CD14-positive monocyte (primary cell): ENCODE data around the gene FAM83G. TPM values are rescaled to one million over a fixed set of nuclear protein-coding genes. Genes with fewer than 3 reads are reported as not detected.
"Not testable (repeated sequence)": the region's sequence is repeated elsewhere in the genome, so short reads cannot be mapped to it uniquely, and the experiment has no call there.

Experiments
- DNase-seq, 3 donors: peaks; one replicate each; pipeline ENCODE4 v3.0.0-alpha.2; 2011 to 2022
- H2AFZ ChIP-seq: 2 replicates; pipeline ENCODE4 v1.6.0; 2012; ENCODE audit warnings: mild to moderate bottlenecking, low read depth, low read length, inconsistent platforms; ENCODE audit not compliant: insufficient read depth, poor library complexity, severe bottlenecking
- H3K27ac ChIP-seq, 2 donors: 1 replicate in 1 of 2; 2 replicates in 1 of 2; pipeline ENCODE4 v1.5.1; 2012 to 2013; ENCODE audit warnings: low read length in 2 of 2, control low read depth in 1 of 2, inconsistent platforms in 1 of 2, low read depth in 1 of 2, mild to moderate bottlenecking in 1 of 2
- H3K27me3 ChIP-seq, 2 donors: one replicate each; pipeline versions ENCODE4 v1.6.0 to v1.6.1; 2011 to 2013; ENCODE audit warnings: low read length in 2 of 2; ENCODE audit not compliant: control insufficient read depth in 2 of 2, insufficient read depth in 2 of 2
- H3K36me3 ChIP-seq, 2 donors: replicated peaks in 1 of 2; 1 replicate in 1 of 2; 2 replicates in 1 of 2; pipeline versions ENCODE4 v1.5.1 to v1.6.1; 2012 to 2013; ENCODE audit warnings: low read length in 2 of 2, control low read depth in 1 of 2, inconsistent platforms in 1 of 2, mild to moderate bottlenecking in 1 of 2; ENCODE audit not compliant: insufficient read depth in 2 of 2, control insufficient read depth in 1 of 2
- H3K4me1 ChIP-seq, 2 donors: 1 replicate in 1 of 2; 2 replicates in 1 of 2; pipeline versions ENCODE4 v1.5.1 to v1.6.1; 2012 to 2013; ENCODE audit warnings: low read length in 2 of 2, control low read depth in 1 of 2, inconsistent platforms in 1 of 2, mild to moderate bottlenecking in 1 of 2, moderate library complexity in 1 of 2; ENCODE audit not compliant: insufficient read depth in 2 of 2, control insufficient read depth in 1 of 2
- H3K4me2 ChIP-seq: replicated peaks from 2 replicates; pipeline ENCODE3; 2012; ENCODE audit warnings: low read length, moderate library complexity, mild to moderate bottlenecking; ENCODE audit not compliant: poor library complexity, severe bottlenecking; ENCODE audit errors: extremely low read depth
- H3K4me3 ChIP-seq, 3 experiments: fragments of 200-600 bp in 1 of 3; sonication (generic) in 1 of 3; replicated peaks in 1 of 3; 1 replicate in 2 of 3; 2 replicates in 1 of 3; pipeline ENCODE4 v1.5.1; 2011 to 2013; ENCODE audit warnings: low read length in 3 of 3, mild to moderate bottlenecking in 3 of 3, control low read depth in 2 of 3, low read depth in 2 of 3, inconsistent platforms in 1 of 3, moderate library complexity in 1 of 3
- H3K79me2 ChIP-seq: 2 replicates; pipeline ENCODE4 v1.6.0; 2012; ENCODE audit warnings: mild to moderate bottlenecking, control low read depth, inconsistent platforms, low read length, moderate library complexity; ENCODE audit not compliant: insufficient read depth
- H3K9ac ChIP-seq: 2 replicates; pipeline ENCODE4 v1.6.0; 2017; ENCODE audit warnings: low read length, mild to moderate bottlenecking; ENCODE audit not compliant: insufficient read depth, poor library complexity, severe bottlenecking
- H3K9me3 ChIP-seq, 2 donors: replicated peaks in 1 of 2; 1 replicate in 1 of 2; 2 replicates in 1 of 2; pipeline versions ENCODE4 v1.5.1 to v1.6.1; 2012 to 2013; ENCODE audit warnings: low read length in 2 of 2, control low read depth in 1 of 2; ENCODE audit not compliant: control insufficient read depth in 1 of 2, insufficient read depth in 1 of 2
- H4K20me1 ChIP-seq: 2 replicates; pipeline ENCODE4 v1.6.0; 2012; ENCODE audit warnings: mild to moderate bottlenecking, low read length, control low read depth, moderate library complexity; ENCODE audit not compliant: insufficient read depth
- H3K27ac Mint-ChIP-seq, 7 donors: one replicate each; pipeline ENCODE4 v1.8.0; 2020; ENCODE audit warnings: mild to moderate bottlenecking in 7 of 7, mixed read lengths in 7 of 7, moderate library complexity in 6 of 7, inconsistent platforms in 2 of 7
- H3K27me3 Mint-ChIP-seq, 3 donors: one replicate each; pipeline ENCODE4 v1.8.0; 2021 to 2022; ENCODE audit warnings: low read depth in 3 of 3, mild to moderate bottlenecking in 3 of 3, mixed read lengths in 3 of 3, moderate library complexity in 3 of 3, inconsistent platforms in 1 of 3
- H3K36me3 Mint-ChIP-seq, 2 donors: one replicate each; pipeline ENCODE4 v1.8.0; 2020; ENCODE audit warnings: mixed read lengths in 2 of 2, inconsistent platforms in 1 of 2, mild to moderate bottlenecking in 1 of 2
- H3K4me1 Mint-ChIP-seq: one replicate; pipeline ENCODE4 v1.8.0; 2020; ENCODE audit warnings: mild to moderate bottlenecking, mixed read lengths
- H3K4me3 Mint-ChIP-seq, 2 donors: one replicate each; pipeline ENCODE4 v1.8.0; 2020; ENCODE audit warnings: mild to moderate bottlenecking in 2 of 2, mixed read lengths in 2 of 2, moderate library complexity in 1 of 2
- H3K9me3 Mint-ChIP-seq, 7 donors: one replicate each; pipeline ENCODE4 v1.8.0; 2020 to 2022; ENCODE audit warnings: mixed read lengths in 7 of 7, mild to moderate bottlenecking in 6 of 7, moderate library complexity in 6 of 7, inconsistent platforms in 2 of 7
- WGBS: methylation state at CpG from one replicate; pipeline ENCODE4 v1.1.5; 2013; ENCODE audit warnings: missing lambda C conversion rate; ENCODE audit not compliant: insufficient coverage; 5-methylcytosine and 5-hydroxymethylcytosine counted together
- intact Hi-C, 2 donors: fragments of 100-400 bp; cut with micrococcal nuclease; formaldehyde crosslinking; loops; one replicate each; pipeline versions ENCODE4 v1.15.0 to v1.15.1; 2023
- polyA plus RNA-seq, 3 donors: library from polyadenylated mRNA; depleted of rRNA in 1 of 3; unstranded in 2 of 3; stranded (reverse) in 1 of 3; fragments of 300-500 nt in 2 of 3; fragments of >200 nt in 1 of 3; fragmentation: Illumina TruSeq in 2 of 3; gene quantifications; 1 replicate in 2 of 3; 2 replicates in 1 of 3; pipeline ENCODE4 v1.2.3, GENCODE V29; 2012 to 2021

The FAM83G gene
- polyA plus RNA-seq, 3 donors: 0.04 to 0.17 (median 0.08) TPM

GRCh38 chr17:19041871-19042270 is 37.3 kb upstream of the FAM83G start:
- no CpG with 5 or more reads among the region's 10 CpGs for WGBS
- H3K27ac ChIP-seq, H3K4me3 Mint-ChIP-seq, H3K79me2 ChIP-seq, H3K36me3 Mint-ChIP-seq, H3K9ac ChIP-seq, H4K20me1 ChIP-seq, H2AFZ ChIP-seq, H3K9me3 ChIP-seq, H3K4me3 ChIP-seq, H3K36me3 ChIP-seq, H3K4me1 Mint-ChIP-seq, H3K27me3 Mint-ChIP-seq, H3K9me3 Mint-ChIP-seq, H3K27me3 ChIP-seq, H3K4me2 ChIP-seq, H3K27ac Mint-ChIP-seq, H3K4me1 ChIP-seq, intact Hi-C loops, DNase-seq: not testable (repeated sequence)

- H3K27me3 Mint-ChIP-seq, H3K4me3 ChIP-seq, DNase-seq, H3K36me3 Mint-ChIP-seq, H4K20me1 ChIP-seq, H3K79me2 ChIP-seq, H3K4me1 Mint-ChIP-seq, H3K9me3 Mint-ChIP-seq, H3K36me3 ChIP-seq, H3K4me2 ChIP-seq, H3K27me3 ChIP-seq, H2AFZ ChIP-seq, H3K9me3 ChIP-seq, H3K27ac Mint-ChIP-seq, H3K4me1 ChIP-seq, H3K9ac ChIP-seq, intact Hi-C loops, H3K27ac ChIP-seq, H3K4me3 Mint-ChIP-seq: not testable (repeated sequence)
- WGBS: no CpG with 5 or more reads among the region's 9 CpGs
Measured at GRCh38 chr17:19040350-19040749, 35.8 kb upstream of the FAM83G start.

- H3K27me3 ChIP-seq, H2AFZ ChIP-seq, H3K4me3 ChIP-seq, H3K36me3 ChIP-seq, H3K4me2 ChIP-seq, H3K27ac ChIP-seq, H3K27ac Mint-ChIP-seq, H3K4me1 ChIP-seq, intact Hi-C loops, H3K4me3 Mint-ChIP-seq, H4K20me1 ChIP-seq, H3K9me3 Mint-ChIP-seq, H3K9ac ChIP-seq, H3K4me1 Mint-ChIP-seq, H3K9me3 ChIP-seq, DNase-seq, H3K36me3 Mint-ChIP-seq, H3K27me3 Mint-ChIP-seq, H3K79me2 ChIP-seq: not testable (repeated sequence)
- no CpG with 5 or more reads among the region's 12 CpGs for WGBS
Measured at GRCh38 chr17:19038730-19039129, 34.2 kb upstream of the FAM83G start.

- DNase-seq, H3K9ac ChIP-seq, H3K79me2 ChIP-seq, H3K9me3 ChIP-seq, H3K4me1 Mint-ChIP-seq, H3K4me3 ChIP-seq, H3K4me2 ChIP-seq, H3K36me3 Mint-ChIP-seq, H4K20me1 ChIP-seq, H3K4me3 Mint-ChIP-seq, H3K27ac ChIP-seq, H3K36me3 ChIP-seq, H3K27me3 Mint-ChIP-seq, H3K9me3 Mint-ChIP-seq, H3K27me3 ChIP-seq, intact Hi-C loops, H3K4me1 ChIP-seq, H3K27ac Mint-ChIP-seq, H2AFZ ChIP-seq: not testable (repeated sequence)
- WGBS: no CpG with 5 or more reads among the region's 17 CpGs
Measured at GRCh38 chr17:19038007-19038406, 33.4 kb upstream of the FAM83G start.
